Measurements from ENCODE around the gene BABAM2. TPM values are rescaled to one million over a fixed set of nuclear protein-coding genes. Genes with fewer than 3 reads are reported as not detected.

The BABAM2 gene
- polyA plus RNA-seq, 2 donors = 9.1 to 18.0 TPM

GRCh38 chr2:27954221-27954673, 63.7 kb downstream of the BABAM2 start:
- 41 to 52% methylated on average over 4 of the region's 4 CpGs for WGBS, 2 donors
- H3K27me3 ChIP-seq (ENCODE audit: control insufficient read depth in 1 of 2, insufficient read depth in 2 of 2, low read length in 2 of 2) = no peaks in the 10 kb centered on the region
- peaks cover 0 to 2% of the 10 kb centered on the region in 2 donors for H3K4me1 ChIP-seq (ENCODE audit: control insufficient read depth in 2 of 2, insufficient read depth in 2 of 2, low read length in 1 of 2)
- H3K36me3 ChIP-seq (ENCODE audit: control insufficient read depth in 2 of 2, insufficient read depth in 2 of 2, low read length in 1 of 2) = no peaks in the 10 kb centered on the region
- no peak overlapping the region for H3K4me3 ChIP-seq (ENCODE audit: low read depth in 1 of 2, low read length in 2 of 2)
- no peaks in the 10 kb centered on the region for H3K9me3 ChIP-seq (ENCODE audit: control insufficient read depth in 2 of 2, insufficient read depth in 1 of 2, low read depth in 1 of 2, low read length in 1 of 2)
- H3K27ac ChIP-seq (ENCODE audit: low read depth in 2 of 2, low read length in 1 of 2) = peak overlapping the region; percentile 31 to 57

GRCh38 chr2:27954771-27955383, 64.3 kb downstream of the BABAM2 start:
- peaks cover 0 to 2% of the 10 kb centered on the region in 2 donors for H3K4me1 ChIP-seq (ENCODE audit: control insufficient read depth in 2 of 2, insufficient read depth in 2 of 2, low read length in 1 of 2)
- no peaks in the 10 kb centered on the region for H3K27me3 ChIP-seq (ENCODE audit: control insufficient read depth in 1 of 2, insufficient read depth in 2 of 2, low read length in 2 of 2)
- no peaks in the 10 kb centered on the region for H3K9me3 ChIP-seq (ENCODE audit: control insufficient read depth in 2 of 2, insufficient read depth in 1 of 2, low read depth in 1 of 2, low read length in 1 of 2)
- no peaks in the 10 kb centered on the region for H3K36me3 ChIP-seq (ENCODE audit: control insufficient read depth in 2 of 2, insufficient read depth in 2 of 2, low read length in 1 of 2)
- H3K4me3 ChIP-seq (ENCODE audit: low read depth in 1 of 2, low read length in 2 of 2) = no peak overlapping the region
- 1 to 15% methylated on average over 2 of the region's 2 CpGs for WGBS, 2 donors
- peak overlapping the region; percentile 67 to 73 for H3K27ac ChIP-seq (ENCODE audit: low read depth in 2 of 2, low read length in 1 of 2)

DNA sequence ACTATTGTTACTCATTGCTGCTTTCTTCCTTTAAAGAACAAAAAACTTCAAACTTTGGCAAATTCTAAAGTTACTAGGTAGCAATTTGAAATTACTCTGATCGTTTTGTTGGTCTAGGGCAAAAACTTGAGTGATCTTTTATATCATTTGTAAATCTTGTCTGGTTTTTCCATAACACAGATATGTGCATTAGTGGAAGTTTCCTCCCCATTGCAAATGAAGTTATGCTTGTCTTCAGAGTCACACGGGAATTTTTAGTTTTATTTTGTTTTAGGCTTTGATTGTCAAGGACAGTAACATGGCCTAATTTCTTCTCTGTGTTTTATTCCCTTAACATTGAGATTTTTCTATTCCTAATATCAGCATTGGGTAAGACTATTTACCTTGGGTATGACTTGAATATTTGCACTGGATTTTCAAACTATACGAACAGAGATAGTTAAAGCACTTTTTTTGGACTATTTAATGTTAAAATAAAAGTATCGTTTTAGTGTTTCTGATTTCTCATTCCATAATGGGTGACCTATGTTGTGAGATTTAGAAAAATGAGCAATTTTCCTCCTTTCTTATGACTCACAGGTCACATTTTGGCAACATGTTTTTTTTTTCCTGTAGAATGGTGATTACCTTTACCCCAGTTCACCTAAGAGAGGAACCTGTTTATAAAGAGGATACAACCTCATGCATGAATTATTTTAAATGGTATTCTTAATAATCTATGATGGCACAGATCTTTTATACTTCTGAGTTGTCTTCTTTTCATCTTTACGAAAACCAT, 65.0 kb downstream of the BABAM2 start:
- WGBS, 2 donors = 28 to 43% methylated on average over 5 of the region's 5 CpGs
- H3K27me3 ChIP-seq (ENCODE audit: control insufficient read depth in 1 of 2, insufficient read depth in 2 of 2, low read length in 2 of 2) = no peaks in the 10 kb centered on the region
- peaks cover 0 to 2% of the 10 kb centered on the region in 2 donors for H3K4me1 ChIP-seq (ENCODE audit: control insufficient read depth in 2 of 2, insufficient read depth in 2 of 2, low read length in 1 of 2)
- no peaks in the 10 kb centered on the region for H3K9me3 ChIP-seq (ENCODE audit: control insufficient read depth in 2 of 2, insufficient read depth in 1 of 2, low read depth in 1 of 2, low read length in 1 of 2)
- peak overlapping the region; percentile 67 to 73 for H3K27ac ChIP-seq (ENCODE audit: low read depth in 2 of 2, low read length in 1 of 2)
- H3K4me3 ChIP-seq (ENCODE audit: low read depth in 1 of 2, low read length in 2 of 2) = no peak overlapping the region
- no peaks in the 10 kb centered on the region for H3K36me3 ChIP-seq (ENCODE audit: control insufficient read depth in 2 of 2, insufficient read depth in 2 of 2, low read length in 1 of 2)

- H3K4me1 ChIP-seq (ENCODE audit: control insufficient read depth in 2 of 2, insufficient read depth in 2 of 2, low read length in 1 of 2) = peaks cover 0 to 2% of the 10 kb centered on the region in 2 donors
- H3K27ac ChIP-seq (ENCODE audit: low read depth in 2 of 2, low read length in 1 of 2) = no peak overlapping the region
- H3K9me3 ChIP-seq (ENCODE audit: control insufficient read depth in 2 of 2, insufficient read depth in 1 of 2, low read depth in 1 of 2, low read length in 1 of 2) = no peaks in the 10 kb centered on the region
- WGBS, 2 donors = 87 to 88% methylated on average over 2 of the region's 2 CpGs
- no peaks in the 10 kb centered on the region for H3K36me3 ChIP-seq (ENCODE audit: control insufficient read depth in 2 of 2, insufficient read depth in 2 of 2, low read length in 1 of 2)
- no peaks in the 10 kb centered on the region for H3K27me3 ChIP-seq (ENCODE audit: control insufficient read depth in 1 of 2, insufficient read depth in 2 of 2, low read length in 2 of 2)
- no peak overlapping the region for H3K4me3 ChIP-seq (ENCODE audit: low read depth in 1 of 2, low read length in 2 of 2)
Measured at GRCh38 chr2:27956888-27957287, 66.4 kb downstream of the BABAM2 start.

GRCh38 chr2:27958711-27959378, 68.3 kb downstream of the BABAM2 start:
- peaks cover 0 to 2% of the 10 kb centered on the region in 2 donors for H3K4me1 ChIP-seq (ENCODE audit: control insufficient read depth in 2 of 2, insufficient read depth in 2 of 2, low read length in 1 of 2)
- no peak overlapping the region for H3K27ac ChIP-seq (ENCODE audit: low read depth in 2 of 2, low read length in 1 of 2)
- H3K4me3 ChIP-seq (ENCODE audit: low read depth in 1 of 2, low read length in 2 of 2) = no peak overlapping the region
- no peaks in the 10 kb centered on the region for H3K9me3 ChIP-seq (ENCODE audit: control insufficient read depth in 2 of 2, insufficient read depth in 1 of 2, low read depth in 1 of 2, low read length in 1 of 2)
- no peaks in the 10 kb centered on the region for H3K27me3 ChIP-seq (ENCODE audit: control insufficient read depth in 1 of 2, insufficient read depth in 2 of 2, low read length in 2 of 2)
- WGBS, 2 donors = 87 to 90% methylated on average over 2 of the region's 2 CpGs
- no peaks in the 10 kb centered on the region for H3K36me3 ChIP-seq (ENCODE audit: control insufficient read depth in 2 of 2, insufficient read depth in 2 of 2, low read length in 1 of 2)

DNA sequence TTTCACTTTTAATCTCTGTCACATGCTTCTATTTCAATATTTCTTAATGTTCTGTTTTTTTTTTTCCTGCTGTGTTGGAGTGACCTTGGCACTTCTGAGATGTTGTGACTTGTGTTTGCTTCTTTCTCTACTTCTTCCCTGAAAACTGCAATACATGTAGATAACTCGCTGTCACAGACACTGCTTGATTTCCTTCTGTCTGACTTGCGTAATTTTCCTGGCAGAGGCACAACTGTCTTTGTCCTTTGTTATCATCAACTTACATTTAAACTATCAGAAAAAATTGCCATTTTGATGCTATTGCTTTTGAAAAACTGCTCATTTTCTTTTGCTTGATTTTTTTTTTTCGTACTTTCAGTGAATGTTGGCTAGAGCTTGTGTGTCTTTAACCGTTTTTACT, 69.0 kb downstream of the BABAM2 start:
- 37 to 41% methylated on average over 4 of the region's 4 CpGs for WGBS, 2 donors
- Histone ChIP-seq H3K27me3 (ENCODE audit: control insufficient read depth in 1 of 2, insufficient read depth in 2 of 2, low read length in 2 of 2) (no peaks in the 10 kb centered on the region), H3K27ac (ENCODE audit: low read depth in 2 of 2, low read length in 1 of 2) (no peak overlapping the region), H3K9me3 (ENCODE audit: control insufficient read depth in 2 of 2, insufficient read depth in 1 of 2, low read depth in 1 of 2, low read length in 1 of 2) (no peaks in the 10 kb centered on the region), H3K36me3 (ENCODE audit: control insufficient read depth in 2 of 2, insufficient read depth in 2 of 2, low read length in 1 of 2) (no peaks in the 10 kb centered on the region), H3K4me1 (ENCODE audit: control insufficient read depth in 2 of 2, insufficient read depth in 2 of 2, low read length in 1 of 2) (no peaks in the 10 kb centered on the region), H3K4me3 (ENCODE audit: low read depth in 1 of 2, low read length in 2 of 2) (no peak overlapping the region)

DNA sequence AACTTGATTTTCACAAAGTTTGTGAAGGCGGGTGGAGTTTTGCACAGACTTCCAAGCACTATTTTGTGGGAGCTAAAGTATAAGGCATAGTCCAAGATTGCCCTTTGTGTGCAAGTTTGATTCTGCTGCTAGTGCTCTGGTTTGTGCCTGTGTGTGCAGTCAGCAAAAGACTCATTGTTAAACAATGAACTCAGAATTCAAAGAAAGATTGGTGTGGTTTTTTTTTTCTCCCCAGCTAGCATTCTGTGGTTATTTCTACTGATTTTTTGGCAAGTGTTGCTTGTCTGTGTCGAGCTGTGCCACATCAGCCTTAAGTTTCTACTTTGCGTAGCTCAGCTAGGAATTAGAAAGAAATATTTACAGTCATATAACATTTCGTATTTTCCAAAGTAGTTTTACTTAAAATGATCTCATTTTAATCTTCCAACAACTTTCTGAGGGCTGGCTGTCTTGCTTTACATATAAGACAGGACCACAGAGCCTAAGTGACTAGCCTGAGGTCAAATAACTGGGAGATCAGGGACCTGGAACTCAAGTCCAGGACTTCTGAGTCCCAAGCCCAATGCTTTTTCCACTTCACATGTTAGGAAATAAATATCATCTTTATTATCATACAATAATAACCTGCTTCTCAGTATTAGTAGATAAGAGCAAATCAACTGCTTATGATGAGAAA, 69.8 kb downstream of the BABAM2 start:
- Histone ChIP-seq H3K27me3 (ENCODE audit: control insufficient read depth in 1 of 2, insufficient read depth in 2 of 2, low read length in 2 of 2) (no peaks in the 10 kb centered on the region), H3K27ac (ENCODE audit: low read depth in 2 of 2, low read length in 1 of 2) (peak overlapping the region in 1 of 2 donors; percentile 21), H3K9me3 (ENCODE audit: control insufficient read depth in 2 of 2, insufficient read depth in 1 of 2, low read depth in 1 of 2, low read length in 1 of 2) (no peaks in the 10 kb centered on the region), H3K4me1 (ENCODE audit: control insufficient read depth in 2 of 2, insufficient read depth in 2 of 2, low read length in 1 of 2) (no peaks in the 10 kb centered on the region), H3K36me3 (ENCODE audit: control insufficient read depth in 2 of 2, insufficient read depth in 2 of 2, low read length in 1 of 2) (no peaks in the 10 kb centered on the region), H3K4me3 (ENCODE audit: low read depth in 1 of 2, low read length in 2 of 2) (no peak overlapping the region)
- 35 to 44% methylated on average over 4 of the region's 4 CpGs for WGBS, 2 donors

- Histone ChIP-seq H3K27ac (ENCODE audit: low read depth in 2 of 2, low read length in 1 of 2) (no peak overlapping the region), H3K4me3 (ENCODE audit: low read depth in 1 of 2, low read length in 2 of 2) (no peak overlapping the region), H3K4me1 (ENCODE audit: control insufficient read depth in 2 of 2, insufficient read depth in 2 of 2, low read length in 1 of 2) (no peaks in the 10 kb centered on the region), H3K27me3 (ENCODE audit: control insufficient read depth in 1 of 2, insufficient read depth in 2 of 2, low read length in 2 of 2) (no peaks in the 10 kb centered on the region), H3K36me3 (ENCODE audit: control insufficient read depth in 2 of 2, insufficient read depth in 2 of 2, low read length in 1 of 2) (no peaks in the 10 kb centered on the region), H3K9me3 (ENCODE audit: control insufficient read depth in 2 of 2, insufficient read depth in 1 of 2, low read depth in 1 of 2, low read length in 1 of 2) (no peaks in the 10 kb centered on the region)
- WGBS, 2 donors = 94 to 96% methylated on average over 2 of the region's 2 CpGs
Measured at GRCh38 chr2:27962006-27962405, 71.5 kb downstream of the BABAM2 start.

GRCh38 chr2:27963472-27963871, 72.9 kb downstream of the BABAM2 start:
- no peaks in the 10 kb centered on the region for H3K36me3 ChIP-seq (ENCODE audit: control insufficient read depth in 2 of 2, insufficient read depth in 2 of 2, low read length in 1 of 2)
- H3K4me1 ChIP-seq (ENCODE audit: control insufficient read depth in 2 of 2, insufficient read depth in 2 of 2, low read length in 1 of 2) = no peaks in the 10 kb centered on the region
- H3K9me3 ChIP-seq (ENCODE audit: control insufficient read depth in 2 of 2, insufficient read depth in 1 of 2, low read depth in 1 of 2, low read length in 1 of 2) = no peaks in the 10 kb centered on the region
- no peaks in the 10 kb centered on the region for H3K27me3 ChIP-seq (ENCODE audit: control insufficient read depth in 1 of 2, insufficient read depth in 2 of 2, low read length in 2 of 2)
- no peak overlapping the region for H3K27ac ChIP-seq (ENCODE audit: low read depth in 2 of 2, low read length in 1 of 2)
- 92 to 93% methylated on average over 1 of the region's 1 CpG for WGBS, 2 donors
- no peak overlapping the region for H3K4me3 ChIP-seq (ENCODE audit: low read depth in 1 of 2, low read length in 2 of 2)
